Activated CD4-positive, alpha-beta T cell treated with anti-CD3 and anti-CD28 coated beads, Interleukin-2, amount 10 ng/mL, durations not matched to agents 24 days and 14 days (primary cell): ENCODE results near the gene OCIAD2. TPM values are rescaled to one million over a fixed set of nuclear protein-coding genes. Genes with fewer than 3 reads are reported as not detected.
"Not testable (repeated sequence)": the region's sequence is repeated elsewhere in the genome, so short reads cannot be mapped to it uniquely, and the experiment has no call there.

ENCODE experiments used
- DNase-seq: peaks from one replicate; pipeline ENCODE4 v3.0.0; 2022
- H3K27ac Mint-ChIP-seq: one replicate; pipeline ENCODE4 v1.8.0; 2022; ENCODE audit warnings: mild to moderate bottlenecking, mixed read lengths
- H3K27me3 Mint-ChIP-seq: one replicate; pipeline ENCODE4 v1.8.0; 2022; ENCODE audit warnings: mixed read lengths
- H3K36me3 Mint-ChIP-seq: one replicate; pipeline ENCODE4 v1.8.0; 2022; ENCODE audit warnings: low read depth, mild to moderate bottlenecking, mixed read lengths
- H3K4me1 Mint-ChIP-seq: one replicate; pipeline ENCODE4 v1.8.0; 2021; ENCODE audit warnings: mixed read lengths
- H3K4me3 Mint-ChIP-seq: one replicate; pipeline ENCODE4 v1.8.0; 2022; ENCODE audit warnings: mild to moderate bottlenecking, moderate library complexity, mixed read lengths
- H3K9me3 Mint-ChIP-seq: one replicate; pipeline ENCODE4 v1.8.0; 2021; ENCODE audit warnings: mixed read lengths
- intact Hi-C: fragments of 100-400 bp; cut with micrococcal nuclease; formaldehyde crosslinking; loops from one replicate; pipeline ENCODE4 v1.15.1; 2023
- total RNA-seq: library from RNA; stranded (reverse); gene quantifications from 2 replicates; pipeline ENCODE4 v1.2.3, GENCODE V29; 2022

Gene OCIAD2
- total RNA-seq, 1 donor from 2014 or later: 65.3 TPM

GRCh38 chr4:48862038-48862437, 44.5 kb downstream of the OCIAD2 start:
- Mint-ChIP-seq H3K9me3 (peaks cover 8% of the 10 kb centered on the region), H3K27me3 (peaks cover 2% of the 10 kb centered on the region), H3K4me3 (no peak overlapping the region), H3K27ac (no peak overlapping the region), H3K36me3 (peaks cover 35% of the 10 kb centered on the region), H3K4me1 (peaks cover 2% of the 10 kb centered on the region)
- intact Hi-C loops: no loop called here
- no peak for DNase-seq

GRCh38 chr4:48858130-48858529, 48.4 kb downstream of the OCIAD2 start:
- Mint-ChIP-seq H3K36me3 (peaks cover 42% of the 10 kb centered on the region), H3K4me1 (peaks cover 2% of the 10 kb centered on the region), H3K27ac (no peak overlapping the region), H3K27me3 (no peaks in the 10 kb centered on the region), H3K9me3 (no peaks in the 10 kb centered on the region), H3K4me3 (no peak overlapping the region)
- intact Hi-C loops: no loop called here
- DNase-seq: no peak

DNA sequence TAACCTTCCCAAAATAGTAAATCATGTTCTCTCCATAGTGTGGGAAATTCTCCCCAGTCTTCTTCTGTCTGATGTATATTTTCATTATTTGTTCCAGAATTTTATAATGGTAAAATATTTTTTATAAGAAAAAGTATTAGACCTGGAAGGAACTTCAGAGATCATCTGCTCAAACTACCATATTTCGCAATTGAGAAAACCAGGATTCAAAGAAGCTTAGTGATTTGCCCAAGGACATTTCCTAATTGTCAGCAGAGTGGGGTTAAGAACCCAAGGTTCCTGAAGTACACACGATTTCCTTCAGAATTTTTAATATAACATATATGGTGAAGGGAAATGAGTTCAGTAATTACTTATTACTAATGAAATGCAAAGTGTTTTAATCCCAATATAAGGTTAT, 51.6 kb downstream of the OCIAD2 start:
- no peaks in the 10 kb centered on the region for H3K9me3 Mint-ChIP-seq
- no peak for DNase-seq
- H3K4me1 Mint-ChIP-seq: peaks cover 2% of the 10 kb centered on the region
- peaks cover 48% of the 10 kb centered on the region for H3K36me3 Mint-ChIP-seq
- H3K27ac Mint-ChIP-seq: no peak overlapping the region
- H3K27me3 Mint-ChIP-seq: no peaks in the 10 kb centered on the region
- intact Hi-C loops: no loop called here
- no peak overlapping the region for H3K4me3 Mint-ChIP-seq

DNA sequence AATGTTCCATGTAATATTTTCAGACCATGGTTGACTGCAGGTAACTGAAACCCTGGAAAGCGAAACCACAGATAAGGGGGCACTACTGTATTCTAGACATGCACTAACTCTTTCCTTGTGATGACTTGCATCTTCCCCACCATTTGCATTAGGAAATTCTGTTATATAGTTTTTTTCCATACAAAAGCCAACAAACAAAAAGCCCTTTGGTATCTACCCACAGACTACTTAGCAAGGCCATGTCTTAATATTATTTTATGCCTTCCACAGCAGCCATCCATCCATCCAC, 52.2 kb downstream of the OCIAD2 start:
- peaks cover 2% of the 10 kb centered on the region for H3K4me1 Mint-ChIP-seq
- H3K27ac Mint-ChIP-seq: no peak overlapping the region
- H3K4me3 Mint-ChIP-seq: no peak overlapping the region
- H3K27me3 Mint-ChIP-seq: no peaks in the 10 kb centered on the region
- peaks cover 44% of the 10 kb centered on the region for H3K36me3 Mint-ChIP-seq
- no peaks in the 10 kb centered on the region for H3K9me3 Mint-ChIP-seq
- intact Hi-C loops: no loop called here
- DNase-seq: no peak

DNA sequence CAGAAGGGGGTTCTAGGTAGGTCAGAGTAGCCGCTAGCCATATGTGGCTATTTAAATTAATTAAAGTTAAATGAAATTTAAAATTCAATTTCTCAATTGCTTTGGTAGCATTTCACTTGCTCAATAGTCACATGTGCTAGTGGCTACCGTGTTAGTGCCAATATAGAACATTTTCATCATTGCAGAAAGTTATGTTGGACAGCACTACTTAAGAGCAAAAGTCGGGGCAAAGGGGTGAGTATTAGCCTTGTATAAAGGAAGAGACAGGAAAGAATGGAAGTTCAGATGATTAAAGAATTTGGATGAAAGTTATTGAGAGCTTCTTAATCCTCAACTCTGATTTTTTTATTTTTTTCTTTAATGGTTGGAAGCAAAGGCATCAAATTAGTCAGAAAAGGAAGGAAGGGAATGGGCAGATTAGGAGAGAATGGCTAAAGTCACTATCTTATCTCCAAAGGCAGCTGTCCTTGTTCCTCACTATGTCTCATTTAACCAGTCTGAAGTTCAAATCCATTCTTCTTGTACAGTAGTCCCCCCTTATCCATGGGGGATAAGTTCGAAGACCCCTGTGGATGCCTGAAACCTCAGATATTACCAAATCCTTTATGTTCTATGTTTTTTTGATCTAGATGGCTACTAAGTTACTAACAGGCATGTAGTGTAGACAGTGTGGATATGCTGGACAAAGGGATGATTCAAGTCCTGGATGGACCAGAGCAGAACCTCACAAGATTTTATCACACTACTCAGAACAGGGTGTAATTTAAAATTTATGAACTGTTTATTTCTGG, 52.8 kb downstream of the OCIAD2 start:
- DNase-seq: no peak
- H3K36me3 Mint-ChIP-seq: peaks cover 44% of the 10 kb centered on the region
- intact Hi-C loops: no loop called here

DNA sequence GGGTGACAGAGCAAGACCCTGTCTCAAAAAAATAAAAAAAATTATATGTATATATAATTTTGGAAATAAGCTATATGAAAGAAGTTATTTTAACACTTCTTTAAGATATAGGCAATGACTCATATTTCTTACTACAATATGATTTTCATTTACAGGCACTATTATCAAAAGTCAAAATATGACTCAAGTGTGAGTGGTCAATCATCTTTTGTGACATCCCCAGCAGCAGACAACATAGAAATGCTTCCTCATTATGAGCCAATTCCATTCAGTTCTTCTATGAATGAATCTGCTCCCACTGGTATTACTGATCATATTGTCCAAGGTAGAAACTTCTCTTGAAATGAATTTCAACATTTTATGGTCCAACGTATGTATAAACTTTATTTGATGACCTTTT, 54.9 kb downstream of the OCIAD2 start:
- H3K9me3 Mint-ChIP-seq: peaks cover 6% of the 10 kb centered on the region
- H3K36me3 Mint-ChIP-seq: peaks cover 47% of the 10 kb centered on the region
- H3K4me1 Mint-ChIP-seq: no peaks in the 10 kb centered on the region
- DNase-seq: no peak
- no peaks in the 10 kb centered on the region for H3K27me3 Mint-ChIP-seq
- no peak overlapping the region for H3K4me3 Mint-ChIP-seq
- intact Hi-C loops: no loop called here
- H3K27ac Mint-ChIP-seq: no peak overlapping the region

More for the DNA sequence above, 52.8 kb downstream of the OCIAD2 start:
- H3K4me1 Mint-ChIP-seq: peaks cover 2% of the 10 kb centered on the region
- no peaks in the 10 kb centered on the region for H3K27me3 Mint-ChIP-seq
- no peak overlapping the region for H3K4me3 Mint-ChIP-seq
- no peak overlapping the region for H3K27ac Mint-ChIP-seq
- no peaks in the 10 kb centered on the region for H3K9me3 Mint-ChIP-seq

DNA sequence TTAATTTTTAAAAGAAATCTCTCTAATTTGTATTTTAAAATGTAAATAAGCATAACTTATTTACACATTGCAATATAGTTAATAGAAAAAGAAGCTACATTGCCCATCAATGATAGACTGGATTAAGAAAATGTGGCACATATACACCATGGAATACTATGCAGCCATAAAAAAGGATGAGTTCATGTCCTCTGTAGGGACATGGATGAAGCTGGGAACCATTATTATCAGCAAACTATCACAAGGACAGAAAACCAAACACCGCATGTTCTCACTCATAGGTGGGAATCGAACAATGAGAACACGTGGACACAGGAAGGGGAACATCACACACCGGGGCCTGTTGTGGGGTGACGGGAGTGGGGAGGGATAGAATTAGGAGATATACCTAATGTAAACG, 57.8 kb downstream of the OCIAD2 start:
- H3K4me3 Mint-ChIP-seq, H3K27me3 Mint-ChIP-seq, H3K9me3 Mint-ChIP-seq, H3K27ac Mint-ChIP-seq, DNase-seq, intact Hi-C loops, H3K4me1 Mint-ChIP-seq: not testable (repeated sequence)
- H3K36me3 Mint-ChIP-seq: peaks cover 64% of the 10 kb centered on the region

DNA sequence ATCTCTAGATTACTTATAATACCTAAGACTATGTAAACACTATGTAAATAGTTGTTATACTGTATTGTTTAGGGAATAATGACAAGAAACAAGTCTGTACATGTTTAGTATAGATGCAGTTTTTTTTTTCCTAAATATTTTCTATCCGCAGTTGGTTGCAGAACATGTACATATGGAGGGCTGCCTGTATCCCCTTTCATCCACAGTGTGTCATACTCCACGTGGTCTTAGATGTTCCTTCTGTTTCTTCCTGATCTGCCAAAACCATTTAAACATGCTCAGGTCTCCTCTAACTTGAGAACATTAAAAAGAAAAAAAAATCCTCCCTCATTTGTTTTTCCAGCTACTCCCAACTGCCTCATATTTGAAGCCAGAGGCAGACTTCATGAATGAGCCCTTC, 61.7 kb downstream of the OCIAD2 start:
- intact Hi-C loops: no loop called here
- H3K27me3 Mint-ChIP-seq: no peaks in the 10 kb centered on the region

DNA sequence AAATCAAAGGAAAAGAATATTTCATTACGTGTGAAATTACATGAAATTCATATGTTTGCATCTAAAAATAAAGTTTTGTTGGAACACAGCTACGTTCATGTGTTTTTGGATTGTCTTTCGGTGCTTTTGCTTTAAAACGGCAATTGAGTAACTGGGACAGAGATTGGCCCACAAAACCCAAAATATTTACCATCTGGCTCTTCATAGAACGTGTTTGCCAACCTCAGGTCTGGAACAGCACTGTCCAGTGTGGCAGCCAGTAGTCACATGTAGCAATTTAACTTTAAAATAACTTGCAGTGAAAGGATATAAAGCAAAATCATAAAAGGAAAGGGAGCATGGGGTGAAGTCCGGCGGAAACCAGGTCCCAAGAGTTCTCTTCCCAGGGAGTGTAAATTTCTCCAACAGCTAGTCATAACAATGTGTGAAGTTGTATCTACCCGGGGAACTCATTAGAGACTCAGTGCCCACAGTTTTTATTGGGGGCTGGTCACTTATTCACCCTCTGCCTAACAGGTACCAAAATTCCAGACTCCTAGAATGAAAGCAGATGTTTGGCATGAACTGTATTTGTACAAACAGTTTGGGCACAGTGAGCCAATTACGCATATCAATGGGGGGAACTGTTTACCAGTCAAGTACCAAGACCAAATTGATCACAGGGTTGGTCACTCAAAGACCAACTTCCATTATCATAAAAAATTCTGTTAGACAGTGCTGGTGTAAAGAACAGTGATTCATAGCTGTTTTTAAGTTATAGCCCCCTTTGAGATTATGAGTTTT, 65.3 kb downstream of the OCIAD2 start:
- Mint-ChIP-seq H3K36me3 (peaks cover 65% of the 10 kb centered on the region), H3K4me3 (no peak overlapping the region), H3K27me3 (no peaks in the 10 kb centered on the region), H3K27ac (no peak overlapping the region), H3K9me3 (no peaks in the 10 kb centered on the region), H3K4me1 (peaks cover 9% of the 10 kb centered on the region)
- intact Hi-C loops: no loop called here
- DNase-seq: no peak

More for the DNA sequence above, 61.7 kb downstream of the OCIAD2 start:
- DNase-seq: no peak
- Mint-ChIP-seq H3K4me3 (no peak overlapping the region), H3K27ac (no peak overlapping the region), H3K9me3 (peaks cover 6% of the 10 kb centered on the region), H3K4me1 (peaks cover 6% of the 10 kb centered on the region), H3K36me3 (peaks cover 63% of the 10 kb centered on the region)

GRCh38 chr4:48836658-48837057, 69.9 kb downstream of the OCIAD2 start:
- intact Hi-C loops: no loop called here
- H3K27ac Mint-ChIP-seq: no peak overlapping the region
- H3K27me3 Mint-ChIP-seq: no peaks in the 10 kb centered on the region
- H3K4me1 Mint-ChIP-seq: peaks cover 23% of the 10 kb centered on the region
- H3K9me3 Mint-ChIP-seq: no peaks in the 10 kb centered on the region
- no peak for DNase-seq
- no peak overlapping the region for H3K4me3 Mint-ChIP-seq
- H3K36me3 Mint-ChIP-seq: peaks cover 54% of the 10 kb centered on the region

Other genes starting within 250 kb of the OCIAD2 start
- 62.0 and 66.0 TPM in 2 replicates for gene FRYL, start 126.5 kb downstream of the OCIAD2 start, total RNA-seq
- gene OCIAD1, start 75.7 kb downstream of the OCIAD2 start, total RNA-seq: 116 and 130 TPM in 2 replicates
- gene CWH43, start 79.5 kb upstream of the OCIAD2 start, total RNA-seq: not detected in 2 replicates